Heart right ventricle (tissue), 16 donors: ENCODE measurements around the gene RIN3. TPM values are rescaled to one million over a fixed set of nuclear protein-coding genes. Genes with fewer than 3 reads are reported as not detected.
A peak's percentile ranks its signal among the peaks of the same experiment; 100 is the strongest.

ENCODE experiments used
- ATAC-seq, 8 donors: fragments of 200-7000 bp; cut with Tn5 transposase; one replicate each; pipeline ENCODE4 v1.9.1; 2020; ENCODE audit warnings: mild to moderate bottlenecking in 8 of 8, moderate library complexity in 8 of 8, moderate number of reproducible peaks in 1 of 8
- DNase-seq, 2 donors: peaks; one replicate each; pipeline ENCODE4 v3.0.0-alpha.2; 2020
- H3K27ac ChIP-seq, 10 donors: fragments of 200-600 bp; sonication (generic) in 2 of 10; one replicate each; pipeline versions ENCODE4 v1.5.0 to v1.8.0; 2020 to 2022; ENCODE audit warnings: mild to moderate bottlenecking in 3 of 10
- H3K27me3 ChIP-seq, 7 donors: fragments of 200-600 bp; one replicate each; pipeline ENCODE4 v1.8.0; 2021 to 2022; ENCODE audit warnings: mild to moderate bottlenecking in 2 of 7
- H3K36me3 ChIP-seq, 9 donors: fragments of 200-600 bp; sonication (generic) in 1 of 9; one replicate each; pipeline versions ENCODE4 v1.5.0 to v1.8.0; 2020 to 2022; ENCODE audit warnings: mild to moderate bottlenecking in 2 of 9
- H3K4me1 ChIP-seq, 9 donors: fragments of 200-600 bp; sonication (generic) in 1 of 9; one replicate each; pipeline versions ENCODE4 v1.5.0 to v1.8.0; 2020 to 2022; ENCODE audit warnings: mild to moderate bottlenecking in 4 of 9
- H3K4me3 ChIP-seq, 10 donors: fragments of 200-600 bp; sonication (generic) in 2 of 10; one replicate each; pipeline versions ENCODE4 v1.5.0 to v1.8.0; 2020 to 2022; ENCODE audit warnings: mild to moderate bottlenecking in 7 of 10, moderate library complexity in 2 of 10
- H3K9me3 ChIP-seq, 11 donors: fragments of 200-600 bp in 10 of 11; sonication (generic) in 2 of 11; one replicate each; pipeline versions ENCODE4 v1.5.0 to v1.8.0; 2013 to 2022; ENCODE audit warnings: mild to moderate bottlenecking in 2 of 11, control low read depth in 1 of 11, moderate library complexity in 1 of 11
- CTCF ChIP-seq, 9 donors: fragments of 200-600 bp; sonication (generic) in 2 of 9; IDR thresholded peaks; one replicate each; pipeline versions ENCODE4 v1.5.0 to v1.8.0; 2021 to 2022; ENCODE audit warnings: antibody characterized with exemption in 9 of 9, mild to moderate bottlenecking in 5 of 9, moderate library complexity in 1 of 9
- WGBS, 2 donors: extraction: QIAGEN DNeasy Blood & Tissue Kit; methylation state at CpG; one replicate each; pipeline ENCODE4 v1.1.7; 2013; ENCODE audit warnings: inconsistent platforms in 1 of 2; 5-methylcytosine and 5-hydroxymethylcytosine counted together
- intact Hi-C, 10 donors: fragments of 100-400 bp; cut with DNase I; formaldehyde crosslinking; loops; one replicate each; pipeline versions ENCODE4 v1.11.1 to v1.14.2; 2022
- polyA plus RNA-seq, 2 donors: library from polyadenylated mRNA; stranded (reverse); fragments of 200-250 nt; gene quantifications; one replicate each; pipeline ENCODE4 v1.2.3, GENCODE V29; 2013
- total RNA-seq, 10 donors: library from RNA; stranded (reverse); fragmentation: NEBNext Ultra II Directional in 3 of 10; extraction: Animal tissue kit (Norgen Biotek cat#: 25700) in 3 of 10; gene quantifications; one replicate each; pipeline versions ENCODE4 v1.2.1 to v1.2.4, GENCODE V29; 2021 to 2023
- donor health status: Arrhythmogenic right ventricular cardiomyopathy.
- donor health status: ischemic (EF 13 %, LVEDD 7.1; RV severe dilation, severe dysfunction).
- donor health status: healthy with polysubstance abuse.
- donor health status: DM: no; HTN: yes; CAD: no.
- donor health status: DM: no; HTN: no; CAD: no.
- donor health status: ischemic (EF 25% LVEDD 6.9; RV normal size, moderate dysfunction).
- donor health status: ischemic (EF 25% LVEDD 5.7; RV mildly dilated, moderate dysfunction).
- donor health status: healthy.
- donor health status: DM: yes; HTN: yes; CAD: no.
- donor health status: Ischemic cardiomyopathy.
- donor health status: ischemic (EF 35%, LVEDD 5.7; RV mildly dilated, moderate dysfunction).
- donor health status: nonischemic (EF 11% LVEDD 7.7; RV severe dilation, severe dysfunction).
- donor health status: DM: yes; HTN: yes; CAD: no.
- donor health status: PGD.
- donor health status: ischemic (EF 29% LVEDD 5.4; RV normal size, mild dysfunction).
- donor health status: nonischemic (EF 23%, LVEDD 6.1; RV moderate dilation, normal function).

The RIN3 gene
- total and polyA plus RNA-seq, 12 donors = 7.2 to 24.0 (median 12.2) TPM

DNA sequence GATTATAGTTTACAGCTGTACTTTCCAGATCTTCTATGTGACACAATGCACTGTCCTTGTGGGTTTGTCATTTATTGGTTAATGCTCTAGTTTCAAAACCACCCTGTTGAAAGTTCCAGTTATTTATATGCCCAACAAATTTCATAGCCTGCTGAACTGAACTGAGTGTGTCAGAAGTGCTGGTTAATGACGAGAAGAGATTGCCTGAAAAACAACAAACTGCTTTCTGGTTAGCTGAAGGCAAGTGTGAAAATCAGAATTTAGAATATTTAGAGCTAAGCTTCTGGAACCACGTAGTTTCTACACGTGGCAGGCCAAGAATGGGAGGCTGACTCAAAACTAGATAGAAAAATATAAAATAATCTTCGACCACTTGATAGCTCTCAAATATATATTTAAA, 19.1 kb upstream of the RIN3 start:
- Histone ChIP-seq H3K27ac (peak overlapping the region in 1 of 10 donors; percentile 8), H3K36me3 (no peaks in the 10 kb centered on the region), H3K4me1 (peaks cover 0 to 65% (median 9%) of the 10 kb centered on the region in 9 donors), H3K27me3 (no peaks in the 10 kb centered on the region), H3K4me3 (no peak overlapping the region), H3K9me3 (no peaks in the 10 kb centered on the region)
- intact Hi-C loops = loop anchor here in 1 of 10 donors (10.0 kb wide), 1 partner anchor 180 kb away; no protein-coding TSS in a partner anchor
- ATAC-seq (no peak), DNase-seq (no peak)
- no peak for TF ChIP-seq CTCF (IDR thresholded peaks at IDR 0.05)
- 82 to 89% methylated on average over 4 of the region's 4 CpGs for WGBS, 2 donors

- Histone ChIP-seq H3K27me3 (no peaks in the 10 kb centered on the region), H3K4me3 (no peak overlapping the region), H3K9me3 (no peaks in the 10 kb centered on the region), H3K4me1 (peaks cover 0 to 60% (median 4%) of the 10 kb centered on the region in 9 donors), H3K36me3 (no peaks in the 10 kb centered on the region), H3K27ac (peak overlapping the region in 1 of 10 donors; percentile 76)
- intact Hi-C loops = loop anchor here in 1 of 10 donors (10.0 kb wide), 1 partner anchor 180 kb away; no protein-coding TSS in a partner anchor
- no peak for TF ChIP-seq CTCF (IDR thresholded peaks at IDR 0.05)
- 62 to 66% methylated on average over 6 of the region's 6 CpGs for WGBS, 2 donors
- ATAC-seq = peak in 1 of 8 donors; percentile 37
- DNase-seq = peak in 1 of 2 donors; percentile 10
Observed at GRCh38 chr14:92495027-92495426, 18.6 kb upstream of the RIN3 start.

GRCh38 chr14:92496191-92496857, 17.3 kb upstream of the RIN3 start:
- 84 to 92% methylated on average over 6 of the region's 6 CpGs for WGBS, 2 donors
- Histone ChIP-seq H3K4me3 (no peak overlapping the region), H3K27me3 (no peaks in the 10 kb centered on the region), H3K36me3 (no peaks in the 10 kb centered on the region), H3K9me3 (no peaks in the 10 kb centered on the region), H3K4me1 (peaks cover 0 to 50% (median 2%) of the 10 kb centered on the region in 9 donors), H3K27ac (no peak overlapping the region)
- intact Hi-C loops = loop anchor here in 1 of 10 donors (10.0 kb wide), 1 partner anchor 178 kb away; no protein-coding TSS in a partner anchor
- DNase-seq (peak in 1 of 2 donors; percentile 2), ATAC-seq (no peak)
- TF ChIP-seq CTCF (IDR thresholded peaks at IDR 0.05) = no peak

DNA sequence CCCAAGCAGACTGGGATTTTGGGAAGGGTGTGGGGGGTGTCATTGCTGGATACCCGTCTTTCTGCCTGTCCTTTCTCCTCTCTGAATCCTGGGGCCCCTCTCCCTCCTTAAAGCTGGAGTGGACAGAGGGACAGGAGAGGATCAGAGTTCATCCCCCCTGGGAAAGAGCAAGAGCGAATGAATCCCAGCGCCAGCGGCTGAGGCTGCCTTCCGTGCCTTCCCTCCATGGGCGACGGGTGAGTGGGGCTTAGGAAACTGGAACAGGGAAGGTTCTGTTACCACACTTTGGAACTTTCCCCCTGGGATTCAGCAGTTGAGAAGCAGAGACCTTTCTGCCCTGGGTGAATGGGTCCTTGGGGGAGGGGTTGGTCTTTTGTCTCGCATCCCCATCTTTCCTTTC, 16.2 kb upstream of the RIN3 start:
- WGBS, 2 donors = 89 to 92% methylated on average over 8 of the region's 8 CpGs
- no peak for TF ChIP-seq CTCF (IDR thresholded peaks at IDR 0.05)
- no peaks in the 10 kb centered on the region for H3K9me3 ChIP-seq
- peaks cover 0 to 40% (median 1%) of the 10 kb centered on the region in 9 donors for H3K4me1 ChIP-seq
- intact Hi-C loops = loop anchor here in 1 of 10 donors (10.0 kb wide), 1 partner anchor 177 kb away; no protein-coding TSS in a partner anchor
- no peaks in the 10 kb centered on the region for H3K27me3 ChIP-seq
- no peak for ATAC-seq
- no peak for DNase-seq
- no peak overlapping the region for H3K4me3 ChIP-seq
- H3K36me3 ChIP-seq = no peaks in the 10 kb centered on the region
- H3K27ac ChIP-seq = no peak overlapping the region
